Nephron (organoid): ENCODE results near the gene RET.

Experiments
- H3K27ac Mint-ChIP-seq, 3 experiments: 2 replicates each; pipeline ENCODE4 v1.8.0; 2020; ENCODE audit warnings: mixed read lengths in 3 of 3, mild to moderate bottlenecking in 2 of 3, moderate library complexity in 1 of 3
- H3K27me3 Mint-ChIP-seq: 2 replicates; pipeline ENCODE4 v1.8.0; 2021; ENCODE audit warnings: low read depth, mild to moderate bottlenecking, moderate library complexity, mixed read lengths
- H3K36me3 Mint-ChIP-seq: 2 replicates; pipeline ENCODE4 v1.8.0; 2020; ENCODE audit warnings: low read depth, mixed read lengths
- H3K4me1 Mint-ChIP-seq: 2 replicates; pipeline ENCODE4 v1.8.0; 2020; ENCODE audit warnings: mixed read lengths
- H3K4me3 Mint-ChIP-seq, 3 experiments: 2 replicates each; pipeline ENCODE4 v1.8.0; 2020; ENCODE audit warnings: mild to moderate bottlenecking in 3 of 3, mixed read lengths in 3 of 3, moderate library complexity in 2 of 3
- H3K9me3 Mint-ChIP-seq: 2 replicates; pipeline ENCODE4 v1.8.0; 2020; ENCODE audit warnings: mixed read lengths
- CTCF ChIP-seq, 3 experiments: fragments of 200-600 bp; sonication (generic); IDR thresholded peaks; one replicate each; pipeline ENCODE4 v1.5.0; 2021; ENCODE audit warnings: antibody characterized with exemption in 3 of 3; ENCODE audit not compliant: unreplicated experiment in 3 of 3

Gene RET

GRCh38 chr10:43073191-43073590, 3.7 kb upstream of the RET start:
- H3K27ac Mint-ChIP-seq = no peak overlapping the region
- TF ChIP-seq CTCF (IDR thresholded peaks at IDR 0.05; ENCODE audit: unreplicated experiment in 3 of 3) = no peak
- H3K27me3 Mint-ChIP-seq = peaks cover 67% of the 10 kb centered on the region
- no peak overlapping the region for H3K4me3 Mint-ChIP-seq
- no peaks in the 10 kb centered on the region for H3K9me3 Mint-ChIP-seq
- peaks cover 9% of the 10 kb centered on the region for H3K4me1 Mint-ChIP-seq
- no peaks in the 10 kb centered on the region for H3K36me3 Mint-ChIP-seq

- H3K9me3 Mint-ChIP-seq = no peaks in the 10 kb centered on the region
- no peak for TF ChIP-seq CTCF (IDR thresholded peaks at IDR 0.05; ENCODE audit: unreplicated experiment in 3 of 3)
- no peaks in the 10 kb centered on the region for H3K36me3 Mint-ChIP-seq
- H3K27me3 Mint-ChIP-seq = peaks cover 72% of the 10 kb centered on the region
- no peak overlapping the region for H3K27ac Mint-ChIP-seq
- H3K4me1 Mint-ChIP-seq = peaks cover 6% of the 10 kb centered on the region
- no peak overlapping the region for H3K4me3 Mint-ChIP-seq
These were observed 3.1 kb upstream of the RET start for GRCh38 chr10:43073721-43074120.

- Mint-ChIP-seq H3K4me1 (no peaks in the 10 kb centered on the region), H3K27me3 (peaks cover 75% of the 10 kb centered on the region), H3K27ac (no peak overlapping the region), H3K4me3 (no peak overlapping the region), H3K9me3 (no peaks in the 10 kb centered on the region), H3K36me3 (no peaks in the 10 kb centered on the region)
- TF ChIP-seq CTCF (IDR thresholded peaks at IDR 0.05; ENCODE audit: unreplicated experiment in 3 of 3) = no peak
These were observed 2.5 kb upstream of the RET start for GRCh38 chr10:43074409-43074808.

GRCh38 chr10:43074827-43075611, 1.9 kb upstream of the RET start:
- Mint-ChIP-seq H3K27me3 (peaks cover 81% of the 10 kb centered on the region), H3K4me1 (no peaks in the 10 kb centered on the region), H3K27ac (no peak overlapping the region), H3K4me3 (peak overlapping the region in 2 of 3 experiments; percentile 12 to 46), H3K9me3 (no peaks in the 10 kb centered on the region), H3K36me3 (no peaks in the 10 kb centered on the region)
- TF ChIP-seq CTCF (IDR thresholded peaks at IDR 0.05; ENCODE audit: unreplicated experiment in 3 of 3) = no peak

- TF ChIP-seq CTCF (IDR thresholded peaks at IDR 0.05; ENCODE audit: unreplicated experiment in 3 of 3) = peak in 2 of 3 experiments; percentile 16 to 18
- no peaks in the 10 kb centered on the region for H3K4me1 Mint-ChIP-seq
- H3K4me3 Mint-ChIP-seq = no peak overlapping the region
- no peaks in the 10 kb centered on the region for H3K36me3 Mint-ChIP-seq
- peaks cover 85% of the 10 kb centered on the region for H3K27me3 Mint-ChIP-seq
- H3K9me3 Mint-ChIP-seq = no peaks in the 10 kb centered on the region
- no peak overlapping the region for H3K27ac Mint-ChIP-seq
These were observed 1.3 kb upstream of the RET start for GRCh38 chr10:43075612-43076003.

GRCh38 chr10:43076311-43076875, 476 bp upstream of the RET start:
- Mint-ChIP-seq H3K36me3 (no peaks in the 10 kb centered on the region), H3K9me3 (no peaks in the 10 kb centered on the region), H3K4me3 (peak overlapping the region; percentile 4 to 45 (median 11)), H3K27ac (no peak overlapping the region), H3K27me3 (peaks cover 87% of the 10 kb centered on the region), H3K4me1 (no peaks in the 10 kb centered on the region)
- no peak for TF ChIP-seq CTCF (IDR thresholded peaks at IDR 0.05; ENCODE audit: unreplicated experiment in 3 of 3)
